GM19351 (cell line): Measurements from ENCODE around the gene CNPY3.
"Not testable (repeated sequence)": the region's sequence is repeated elsewhere in the genome, so short reads cannot be mapped to it uniquely, and the experiment has no call there.

Experiments
- ATAC-seq: cut with Tn5 transposase; IDR thresholded peaks from one replicate; pipeline ENCODE4 v1.9.1; 2021; ENCODE audit warnings: mild to moderate bottlenecking, moderate library complexity; ENCODE audit not compliant: unreplicated experiment

The CNPY3 gene

DNA sequence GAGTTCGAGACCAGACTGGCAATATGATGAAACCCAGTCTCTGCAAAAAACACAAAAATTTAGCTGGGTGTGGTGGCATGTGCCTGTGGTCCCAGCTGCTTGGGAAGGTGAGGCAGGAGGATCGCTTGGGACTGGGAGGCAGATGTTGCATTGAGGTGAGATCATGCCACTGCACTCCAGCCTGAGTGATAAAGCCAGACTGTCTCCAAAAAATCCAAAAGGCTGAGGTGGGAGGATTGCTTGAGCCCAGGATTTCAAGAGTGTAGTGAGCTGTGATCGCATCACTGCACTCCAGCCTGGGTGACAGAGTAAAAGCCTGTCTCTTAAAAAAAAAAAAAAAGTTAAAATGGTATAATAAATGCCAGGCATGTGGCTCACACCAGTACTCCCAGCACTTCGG lies 14.7 kb upstream of the CNPY3 start:
- ATAC-seq = no peak

DNA sequence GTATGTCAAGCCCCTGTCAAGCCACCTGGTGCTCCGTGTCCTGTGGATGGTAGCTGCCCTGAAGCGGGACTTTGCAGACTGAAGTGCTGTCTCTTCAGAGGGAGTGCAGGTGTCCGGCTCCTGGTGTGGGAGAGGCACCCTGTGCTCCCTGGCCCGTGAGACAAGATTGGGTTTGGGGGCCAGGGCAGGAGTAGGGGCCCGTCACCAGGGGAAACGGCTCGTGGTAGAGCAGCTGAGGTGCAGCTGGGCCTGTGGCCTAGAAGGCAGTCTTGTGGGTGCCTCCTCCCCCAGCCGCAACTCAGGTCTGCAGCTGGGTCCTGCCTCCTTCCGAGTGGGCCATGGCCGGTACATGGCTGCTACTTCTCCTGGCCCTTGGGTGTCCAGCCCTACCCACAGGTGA lies 13.5 kb upstream of the CNPY3 start, which contains the start of gene PTCRA:
Gene PTCRA, plus strand, starts transcription at position 322 of the 400 bp plus-strand sequence. Its CDS starts 17 bp downstream, at position 339.
- ATAC-seq = no peak

DNA sequence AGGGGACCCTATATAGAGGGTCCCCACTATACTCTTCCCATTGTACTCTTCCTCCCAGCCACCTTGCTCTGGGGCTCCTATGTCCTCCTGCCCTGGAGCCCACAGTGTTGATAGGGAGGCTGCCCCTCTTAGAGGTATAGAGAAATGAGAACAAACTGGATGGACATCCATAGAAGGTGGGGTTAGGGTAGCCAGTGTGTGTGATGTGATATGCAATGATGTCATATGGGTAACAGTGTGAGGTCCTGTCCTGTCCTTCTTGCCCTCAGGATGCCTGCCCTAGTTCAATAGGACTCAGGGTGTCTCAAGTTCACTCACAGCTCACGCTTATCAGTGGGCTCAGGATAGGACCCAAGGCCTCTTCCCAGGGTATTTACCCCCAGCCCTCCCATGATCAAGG lies 13.0 kb upstream of the CNPY3 start:
- ATAC-seq = no peak

DNA sequence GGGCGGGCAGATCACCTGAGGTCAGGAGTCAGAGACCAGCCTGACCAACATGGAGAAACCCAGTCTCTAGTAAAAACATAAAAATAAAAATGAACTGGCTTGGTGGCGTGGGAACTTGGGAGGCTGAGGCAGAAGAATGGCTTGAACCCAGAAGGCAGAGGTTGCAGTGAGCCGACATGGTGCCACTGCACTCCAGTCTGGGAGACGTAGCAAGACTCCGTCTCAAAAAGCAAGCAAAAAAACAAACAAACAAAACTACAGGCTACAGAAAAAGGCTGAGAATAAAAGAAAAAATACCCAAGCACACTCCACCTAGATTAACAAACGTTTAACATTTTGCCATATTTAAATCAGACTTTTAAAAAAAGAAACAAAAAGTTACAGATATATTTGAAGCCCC lies 7.5 kb upstream of the CNPY3 start:
- ATAC-seq = no peak

DNA sequence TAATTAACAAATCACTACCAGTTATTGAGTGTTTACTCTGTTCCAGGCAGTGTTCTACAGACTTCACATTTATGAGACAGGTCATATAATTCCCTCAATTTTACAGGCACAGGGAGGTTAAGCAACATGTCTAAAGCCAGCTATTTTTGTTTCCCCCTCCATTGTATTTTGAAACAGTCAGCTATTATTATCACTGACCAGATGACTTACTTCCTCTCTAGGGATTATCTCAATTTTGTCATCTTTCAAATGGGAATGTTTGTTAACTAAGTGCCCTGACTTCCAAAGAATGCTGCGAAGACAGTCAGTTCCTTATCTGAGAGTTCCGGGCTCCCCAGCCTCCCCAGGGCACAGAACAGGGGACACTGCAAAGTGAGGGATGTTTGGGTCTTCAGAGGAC lies 5.6 kb upstream of the CNPY3 start:
- ATAC-seq = no peak

DNA sequence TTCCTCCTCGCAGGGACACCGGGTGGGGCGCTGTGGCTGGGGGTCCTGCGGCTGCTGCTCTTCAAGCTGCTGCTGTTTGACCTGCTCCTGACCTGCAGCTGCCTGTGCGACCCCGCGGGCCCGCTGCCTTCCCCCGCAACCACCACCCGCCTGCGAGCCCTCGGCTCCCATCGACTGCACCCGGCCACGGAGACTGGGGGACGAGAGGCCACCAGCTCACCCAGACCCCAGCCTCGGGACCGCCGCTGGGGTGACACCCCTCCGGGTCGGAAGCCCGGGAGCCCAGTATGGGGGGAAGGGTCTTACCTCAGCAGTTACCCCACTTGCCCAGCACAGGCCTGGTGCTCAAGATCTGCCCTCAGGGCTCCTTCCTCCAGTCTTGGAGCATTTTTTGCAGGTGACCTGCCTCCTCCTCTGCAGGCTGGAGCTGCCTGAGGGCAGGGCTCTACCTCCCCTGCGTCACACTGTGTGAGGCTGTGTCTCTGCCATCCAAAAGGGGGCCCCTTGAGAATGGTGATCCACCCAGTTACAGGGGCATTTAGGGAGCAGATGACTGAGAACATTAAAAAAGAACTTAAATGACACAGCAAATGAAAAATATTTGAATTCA lies 3.9 kb upstream of the CNPY3 start:
- ATAC-seq = no peak

DNA sequence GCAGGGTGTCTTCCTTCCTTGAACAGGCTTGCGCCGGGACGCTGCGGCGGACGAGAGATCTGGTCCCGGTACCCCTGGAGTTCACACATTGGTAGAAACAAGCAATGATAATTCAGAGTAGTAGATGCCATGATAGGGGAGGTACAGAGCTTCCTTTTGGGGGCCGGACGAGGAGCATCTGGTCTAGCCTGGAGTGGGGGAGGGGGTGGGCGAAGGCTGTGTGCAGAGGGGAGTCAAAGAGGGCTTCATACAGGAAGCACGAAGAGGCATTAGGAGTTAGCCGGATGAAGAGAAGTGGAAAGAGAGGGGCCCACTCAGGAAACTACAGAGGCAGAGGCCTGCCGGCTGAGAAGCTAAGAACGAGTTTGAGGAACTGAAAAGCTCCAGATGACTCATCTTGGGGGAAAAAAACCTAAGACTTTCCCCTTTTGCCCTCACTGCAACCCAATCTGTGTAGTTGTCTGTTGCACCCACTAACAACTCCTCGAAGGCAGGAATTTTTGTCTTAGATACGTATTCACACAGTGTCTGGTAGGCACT lies 611 bp downstream of the CNPY3 start:
- peak; percentile 50 for ATAC-seq

DNA sequence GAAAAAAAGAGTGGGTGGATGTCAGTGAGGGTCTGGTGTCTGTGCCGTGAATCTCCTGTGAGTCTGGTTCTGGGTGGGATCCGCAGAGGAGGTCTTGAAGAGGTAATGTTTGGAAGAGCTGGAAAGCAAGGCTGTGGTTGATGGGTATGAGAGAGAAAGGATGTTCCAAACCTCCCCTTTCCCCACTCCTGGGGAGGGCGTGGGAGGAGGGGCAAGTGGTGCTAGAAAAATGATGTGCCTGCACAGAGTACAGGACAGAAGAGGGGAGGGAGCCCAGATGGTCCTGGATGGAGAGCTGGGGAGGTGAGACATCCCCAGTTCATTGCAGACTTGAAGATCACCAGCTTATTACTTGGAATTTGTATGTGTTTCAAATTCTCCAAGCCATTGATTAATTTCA lies 3.1 kb downstream of the CNPY3 start:
- ATAC-seq = no peak

DNA sequence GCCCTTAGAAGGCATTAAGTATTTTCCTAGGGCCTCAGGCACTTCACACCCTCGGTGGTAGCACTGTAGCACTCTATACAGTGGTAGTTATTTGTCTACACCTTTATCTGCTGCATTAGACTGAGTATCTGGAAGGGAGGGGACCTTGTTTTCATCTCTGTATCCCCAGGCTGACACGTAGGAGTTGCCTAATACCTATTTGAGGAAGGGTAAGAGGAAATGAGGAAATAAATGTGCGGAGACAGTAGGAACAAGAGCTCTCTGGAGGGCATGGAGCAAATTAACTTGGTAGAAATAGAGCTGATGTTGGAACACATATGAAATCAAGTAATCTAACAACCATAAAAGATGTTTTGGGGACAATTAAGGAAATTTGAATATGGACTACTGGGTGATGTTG lies 3.9 kb downstream of the CNPY3 start:
- ATAC-seq = no peak

DNA sequence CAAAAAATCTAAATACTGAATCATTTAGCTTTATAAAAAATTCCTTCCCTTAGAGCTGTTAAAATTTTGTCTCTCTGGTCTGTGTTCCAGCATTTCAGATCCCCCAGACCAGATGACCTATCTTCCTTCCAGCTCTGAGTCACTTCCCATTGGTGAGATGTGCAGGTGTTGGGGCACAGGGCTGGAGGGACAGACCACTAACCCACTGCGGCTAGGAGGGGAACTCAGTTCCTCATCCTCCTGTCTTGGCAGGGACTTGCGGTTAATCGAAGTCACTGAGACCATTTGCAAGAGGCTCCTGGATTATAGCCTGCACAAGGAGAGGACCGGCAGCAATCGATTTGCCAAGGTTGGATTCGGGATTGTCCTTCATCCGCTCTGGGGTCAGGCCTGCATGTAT lies 6.0 kb downstream of the CNPY3 start:
- ATAC-seq = no peak

DNA sequence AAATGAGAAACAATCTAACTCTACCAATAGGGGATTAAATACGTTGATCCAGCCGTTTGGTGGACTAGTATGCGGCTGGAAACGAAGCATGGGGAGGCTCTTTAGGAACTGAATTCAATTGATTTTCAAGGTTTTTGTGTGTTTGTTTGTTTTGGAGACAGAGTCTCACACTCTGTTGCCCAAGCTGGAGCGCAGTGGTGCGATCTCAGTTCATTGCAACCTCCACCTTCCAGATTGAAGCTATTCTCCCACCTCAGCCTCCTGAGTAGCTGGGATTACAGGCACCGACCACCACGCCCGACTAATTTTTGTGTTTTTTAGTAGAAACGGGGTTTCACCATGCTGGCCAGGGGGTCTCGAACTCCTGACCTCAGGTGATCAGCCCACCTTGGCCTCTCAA lies 7.1 kb downstream of the CNPY3 start:
- ATAC-seq = no peak

DNA sequence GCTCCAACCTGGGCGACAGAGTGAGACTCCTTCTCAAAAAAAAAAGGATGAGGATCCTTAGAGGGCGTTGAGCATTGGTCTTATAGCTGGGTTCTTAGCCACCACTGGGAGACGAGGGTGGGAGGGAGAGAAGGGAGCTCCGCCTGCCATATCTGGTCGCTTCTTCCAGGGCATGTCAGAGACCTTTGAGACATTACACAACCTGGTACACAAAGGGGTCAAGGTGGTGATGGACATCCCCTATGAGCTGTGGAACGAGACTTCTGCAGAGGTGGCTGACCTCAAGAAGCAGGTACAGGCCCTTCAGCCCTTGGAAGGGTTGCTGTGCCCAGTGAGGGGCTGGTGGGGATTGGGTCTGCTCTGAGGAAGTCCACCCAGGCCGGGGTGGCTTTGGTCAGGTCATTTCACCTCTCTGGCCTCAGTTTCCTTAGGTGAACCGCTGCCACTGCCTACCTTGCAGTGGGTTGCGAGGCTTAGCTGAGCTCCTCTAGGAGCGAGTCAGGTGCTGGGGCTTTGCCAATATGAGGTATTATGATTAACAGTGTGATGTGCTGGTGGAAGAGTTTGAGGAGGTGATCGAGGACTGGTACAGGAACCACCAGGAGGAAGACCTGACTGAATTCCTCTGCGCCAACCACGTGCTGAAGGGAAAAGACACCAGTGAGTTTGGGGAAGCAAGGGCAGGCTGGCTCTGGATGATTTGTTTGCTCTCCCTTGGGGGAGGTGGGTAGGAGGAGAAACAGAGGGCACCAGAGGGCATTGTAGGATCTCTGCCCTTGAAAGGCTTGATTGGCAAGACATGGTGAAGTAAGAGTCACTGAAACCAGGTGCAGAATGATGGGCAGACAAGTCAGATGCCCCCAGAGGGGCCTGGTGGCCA lies 8.5 kb downstream of the CNPY3 start:
- no peak for ATAC-seq

DNA sequence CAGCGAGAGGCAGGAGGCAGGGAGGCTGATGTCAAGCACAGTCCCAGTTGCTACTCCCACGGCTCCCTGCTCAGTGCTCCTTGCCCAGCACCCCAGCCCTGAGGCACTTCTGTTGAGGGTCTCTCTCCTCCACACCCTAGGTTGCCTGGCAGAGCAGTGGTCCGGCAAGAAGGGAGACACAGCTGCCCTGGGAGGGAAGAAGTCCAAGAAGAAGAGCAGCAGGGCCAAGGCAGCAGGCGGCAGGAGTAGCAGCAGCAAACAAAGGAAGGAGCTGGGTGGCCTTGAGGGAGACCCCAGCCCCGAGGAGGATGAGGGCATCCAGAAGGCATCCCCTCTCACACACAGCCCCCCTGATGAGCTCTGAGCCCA lies 9.1 kb downstream of the CNPY3 start:
- ATAC-seq = no peak

DNA sequence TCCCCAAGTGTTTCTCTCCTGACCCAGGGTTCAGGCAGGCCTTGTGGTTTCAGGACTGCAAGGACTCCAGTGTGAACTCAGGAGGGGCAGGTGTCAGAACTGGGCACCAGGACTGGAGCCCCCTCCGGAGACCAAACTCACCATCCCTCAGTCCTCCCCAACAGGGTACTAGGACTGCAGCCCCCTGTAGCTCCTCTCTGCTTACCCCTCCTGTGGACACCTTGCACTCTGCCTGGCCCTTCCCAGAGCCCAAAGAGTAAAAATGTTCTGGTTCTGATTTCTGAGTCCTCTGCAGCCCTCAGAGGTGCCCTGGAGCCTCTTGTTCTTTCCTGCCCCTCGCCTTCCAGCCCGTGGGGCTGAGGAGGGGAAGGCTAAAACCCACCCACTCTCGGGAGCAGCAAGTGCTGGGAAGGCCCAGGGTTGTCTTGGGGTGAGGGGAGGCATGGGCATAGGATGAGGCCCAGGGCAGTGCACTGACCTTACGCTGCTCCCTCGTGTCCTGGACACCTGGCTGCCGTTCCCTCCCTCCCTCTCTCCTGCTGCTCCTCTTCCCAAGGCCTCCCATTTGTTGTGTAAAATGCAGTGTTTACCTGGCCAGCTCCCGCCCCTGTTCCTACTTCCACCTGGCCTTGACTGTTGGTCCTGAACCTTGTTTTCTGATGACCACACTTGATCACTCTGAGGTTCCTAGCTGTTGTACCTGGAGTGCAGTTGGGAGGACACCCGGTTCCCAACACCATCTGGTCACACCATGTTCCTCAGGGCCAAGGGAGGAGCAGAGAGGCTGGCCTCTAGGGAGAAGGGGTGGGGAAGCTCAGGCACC lies 9.9 kb downstream of the CNPY3 start:
- ATAC-seq = no peak

DNA sequence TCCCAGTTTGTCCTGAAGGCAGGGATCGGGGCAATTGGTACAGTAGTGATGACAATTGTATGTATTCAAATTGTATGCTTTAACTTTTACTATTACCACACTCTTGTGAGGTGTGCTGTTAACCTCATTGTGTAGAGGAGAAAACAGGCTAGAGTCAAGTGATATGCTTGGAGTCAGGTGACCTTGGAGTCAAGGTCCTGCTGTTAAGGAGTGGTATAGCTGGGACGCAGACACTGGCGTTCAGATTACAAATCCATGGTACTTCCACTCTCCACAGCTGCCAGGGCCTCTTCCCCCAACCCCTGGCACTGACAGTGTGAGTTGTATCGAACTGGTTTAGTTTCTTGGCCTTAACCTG lies 10.5 kb downstream of the CNPY3 start:
- ATAC-seq = no peak

DNA sequence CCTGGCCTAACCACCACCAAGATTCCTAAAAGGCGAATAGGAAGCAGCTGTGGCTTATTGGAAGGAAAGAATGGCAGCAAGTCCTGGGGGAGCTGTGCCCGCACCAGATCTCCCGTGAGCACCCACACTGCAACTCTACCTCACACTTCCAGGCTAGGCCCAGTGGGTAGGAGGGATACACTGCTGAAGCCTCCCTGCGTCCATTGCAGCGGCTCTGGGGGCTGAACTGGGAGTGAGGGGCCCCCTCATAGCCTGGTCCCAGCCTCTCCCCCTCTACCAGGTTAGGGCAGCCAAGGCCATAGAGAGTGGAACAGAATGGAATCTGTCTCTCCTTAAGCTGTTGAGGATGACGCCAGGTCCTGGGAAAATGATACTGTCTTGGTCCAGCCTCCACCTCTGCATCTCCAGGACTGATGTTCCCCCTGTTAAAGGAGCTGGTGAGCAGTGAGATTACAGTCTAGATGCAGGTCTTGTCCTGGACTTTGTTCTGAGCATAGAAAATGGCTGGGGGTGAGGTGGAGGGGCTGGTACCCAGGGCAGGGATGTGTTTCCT lies 11.3 kb downstream of the CNPY3 start:
- ATAC-seq = no peak

DNA sequence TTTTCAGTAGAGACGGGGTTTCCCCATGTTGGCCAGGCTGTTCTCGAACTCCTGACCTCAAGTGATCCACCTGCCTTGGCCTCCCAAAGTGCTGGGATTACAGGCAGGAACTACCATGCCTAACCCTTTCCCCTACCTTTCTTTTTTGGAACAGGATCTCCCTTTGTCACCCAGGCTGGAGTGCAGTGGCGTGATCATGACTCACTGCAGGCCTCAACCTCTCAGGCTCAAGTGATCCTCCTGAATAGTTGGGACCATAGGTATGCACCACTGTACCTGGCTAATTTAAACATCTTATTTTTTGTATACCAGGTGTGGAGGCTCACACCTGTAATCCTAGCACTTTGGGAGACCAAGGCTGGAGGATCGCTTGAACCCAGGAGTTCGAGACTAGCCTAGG lies 12.1 kb downstream of the CNPY3 start:
- not testable (repeated sequence) for ATAC-seq

DNA sequence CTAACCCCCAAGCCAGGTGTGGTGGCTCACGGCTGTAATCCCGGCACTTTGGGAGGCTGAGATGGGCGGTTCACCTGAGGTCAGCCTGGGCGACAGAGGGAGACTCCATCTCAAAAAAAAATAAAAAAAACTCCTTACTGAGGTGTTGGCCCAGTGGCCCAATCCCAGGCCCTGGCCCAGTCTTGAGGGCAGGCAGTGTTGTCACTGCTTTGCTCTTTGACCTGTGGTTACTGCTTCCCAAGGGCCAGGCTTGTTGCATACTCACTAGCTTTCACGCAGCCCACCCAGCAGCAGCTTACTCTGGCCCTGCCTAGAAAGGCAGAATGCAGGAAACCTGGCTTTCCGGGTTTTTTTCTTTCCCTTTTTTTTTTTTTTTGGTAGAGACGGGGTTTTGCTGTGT lies 13.2 kb downstream of the CNPY3 start:
- no peak for ATAC-seq

DNA sequence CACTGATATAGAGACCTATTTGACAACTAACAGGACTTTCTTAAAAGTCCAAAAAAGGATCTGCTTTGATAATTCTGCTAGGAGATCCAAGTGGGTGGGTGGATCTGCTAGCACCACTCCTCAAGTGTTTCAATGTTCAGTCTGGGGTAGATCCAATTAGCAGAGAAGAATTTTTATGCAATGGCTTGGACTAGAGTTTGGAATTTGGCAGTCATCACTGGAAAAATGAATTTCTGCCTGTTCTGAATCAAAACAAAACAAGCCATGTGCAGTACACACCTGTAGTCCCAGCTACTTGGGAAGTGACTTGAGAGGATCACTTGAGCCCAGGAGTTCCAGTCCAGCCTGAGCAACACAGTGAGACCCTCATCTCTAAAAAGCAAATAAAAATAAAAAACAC lies 18.7 kb downstream of the CNPY3 start:
- ATAC-seq = no peak

DNA sequence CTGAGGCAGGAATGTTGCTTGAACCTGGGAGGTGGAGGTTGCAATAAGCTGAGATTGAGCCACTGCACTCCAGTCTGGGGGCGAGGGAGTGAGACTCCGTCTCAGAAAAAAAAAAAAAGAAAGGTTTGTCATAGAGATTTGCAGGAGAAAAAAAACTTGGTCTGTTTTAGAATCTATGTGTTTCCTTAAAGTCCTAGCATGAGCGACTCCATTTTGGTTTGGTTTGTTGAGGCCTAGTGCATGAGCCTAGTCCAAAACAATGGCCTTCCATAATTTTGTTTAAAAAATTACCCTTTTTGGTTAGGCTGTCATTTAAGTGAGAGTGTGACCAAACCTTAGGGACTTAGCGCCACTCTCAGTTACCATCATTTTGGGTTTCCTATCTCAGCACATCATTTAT lies 23.1 kb downstream of the CNPY3 start:
- ATAC-seq = no peak

DNA sequence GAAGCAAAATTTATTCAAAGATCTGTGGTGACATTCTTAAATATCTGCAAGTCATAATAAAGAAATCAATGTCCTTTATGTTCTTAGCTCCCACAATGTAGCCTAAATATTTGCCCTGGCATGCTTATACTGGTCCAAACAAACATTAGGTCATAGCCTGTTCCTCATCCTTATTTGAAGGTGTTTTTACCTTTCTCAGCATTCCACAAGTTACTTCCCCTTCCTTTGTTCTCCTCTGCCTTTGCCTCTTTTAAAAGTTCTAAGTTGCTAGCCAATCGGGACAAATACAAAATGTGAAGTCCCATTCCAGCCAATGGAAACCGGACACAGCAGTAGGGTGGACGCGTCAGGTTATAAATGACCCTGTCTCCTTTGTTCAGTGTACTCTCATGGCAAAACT lies 25.1 kb downstream of the CNPY3 start:
- not testable (repeated sequence) for ATAC-seq
